HepG2 (cell line): ENCODE measurements around the gene SRSF7. TPM values are rescaled to one million over a fixed set of nuclear protein-coding genes. Genes with fewer than 3 reads are reported as not detected.

ENCODE experiments used
- AKAP8 ChIP-seq: sonication (generic); formaldehyde crosslinking; IDR thresholded peaks from 2 replicates; pipeline ENCODE4 v1.5.1; 2020; ENCODE audit warnings: mild to moderate bottlenecking, missing genetic modification reagents
- MBNL3 ChIP-seq: fragments of 250-450 bp; sonication (Bioruptor Pico); conservative IDR thresholded peaks from 2 replicates; pipeline ENCODE4 v1.8.0; 2022; ENCODE audit warnings: mild to moderate bottlenecking, inconsistent platforms
- NFYC ChIP-seq: IDR thresholded peaks from 2 replicates; pipeline ENCODE4 v1.6.1; 2016; ENCODE audit warnings: missing genetic modification reagents, missing compliant biosample characterization
- POGZ ChIP-seq: sonication (generic); formaldehyde crosslinking; IDR thresholded peaks from 2 replicates; pipeline ENCODE4 v1.4.0; 2020; ENCODE audit warnings: mild to moderate bottlenecking, missing genetic modification reagents
- SIX4 ChIP-seq: sonication (generic); formaldehyde crosslinking; IDR thresholded peaks from 2 replicates; pipeline ENCODE4 v1.4.0; 2020; ENCODE audit warnings: missing genetic modification reagents
- TBP ChIP-seq: sonication (generic); formaldehyde crosslinking; IDR thresholded peaks from 2 replicates; pipeline ENCODE4 v1.5.0; 2020; ENCODE audit warnings: missing genetic modification reagents
- TOE1 ChIP-seq: sonication (generic); formaldehyde crosslinking; IDR thresholded peaks from 2 replicates; pipeline ENCODE4 v1.4.0; 2020; ENCODE audit warnings: mild to moderate bottlenecking, missing genetic modification reagents
- TP53 ChIP-seq: sonication (generic); formaldehyde crosslinking; conservative IDR thresholded peaks from 2 replicates; pipeline ENCODE4 v1.4.0; 2020; ENCODE audit warnings: missing genetic modification reagents
- ZBTB20 ChIP-seq: sonication (generic); formaldehyde crosslinking; IDR thresholded peaks from 2 replicates; pipeline ENCODE4 v1.8.1; 2023; ENCODE audit warnings: missing genetic modification reagents, low read depth, mild to moderate bottlenecking, borderline replicate concordance
- ZBTB8A ChIP-seq: sonication (generic); formaldehyde crosslinking; IDR thresholded peaks from 2 replicates; pipeline ENCODE4 v1.4.0; 2020; ENCODE audit warnings: mild to moderate bottlenecking, low read depth, missing genetic modification reagents, borderline replicate concordance
- ZNF251 ChIP-seq: sonication (generic); formaldehyde crosslinking; IDR thresholded peaks from 2 replicates; pipeline ENCODE4 v1.9.0; 2021; ENCODE audit warnings: mild to moderate bottlenecking, missing genetic modification reagents
- ZNF282 ChIP-seq: fragments of 450-650 bp; IDR thresholded peaks from 2 replicates; pipeline ENCODE4 v1.6.1; 2018; ENCODE audit not compliant: partially characterized antibody
- ZNF331 ChIP-seq: sonication (generic); formaldehyde crosslinking; IDR thresholded peaks from 2 replicates; pipeline ENCODE4 v1.4.0; 2020; ENCODE audit warnings: missing genetic modification reagents
- ZNF605 ChIP-seq: sonication (generic); formaldehyde crosslinking; IDR thresholded peaks from 2 replicates; pipeline ENCODE4 v1.8.0; 2022; ENCODE audit warnings: mild to moderate bottlenecking, missing genetic modification reagents
- ZNF614 ChIP-seq: IDR thresholded peaks from 2 replicates; pipeline ENCODE4 v1.6.1; 2018; ENCODE audit warnings: missing biosample characterization, missing genetic modification reagents, inconsistent platforms, borderline replicate concordance
- ZSCAN9 ChIP-seq: IDR thresholded peaks from 2 replicates; pipeline ENCODE4 v1.6.1; 2016; ENCODE audit warnings: borderline replicate concordance
- polyA plus RNA-seq, 8 experiments: library from polyadenylated mRNA; depleted of rRNA in 3 of 8; stranded (reverse) in 7 of 8; unstranded in 1 of 8; fragments of >200 nt; fragmentation: Illumina TruSeq in 4 of 8; extraction: Trizol in 4 of 8; gene quantifications; 2 replicates each; pipeline versions ENCODE4 v1.2.1 to v1.2.3, GENCODE V29; 2011 to 2016; ENCODE audit warnings: low read depth in 4 of 8, missing spikeins in 1 of 8, mixed read lengths in 1 of 8; ENCODE audit not compliant: insufficient read depth in 1 of 8
- total RNA-seq, 5 experiments: library from RNA; depleted of rRNA; stranded (reverse); fragments of >200 nt; fragmentation: Illumina TruSeq; extraction: Trizol; gene quantifications; 2 replicates each; pipeline ENCODE4 v1.2.3, GENCODE V29; 2016; ENCODE audit warnings: low read depth in 1 of 5
- TF ChIP-seq, protein P1 (sequence below): sonication (generic); formaldehyde crosslinking; IDR thresholded peaks from 2 replicates; pipeline ENCODE4 v1.4.0; 2020; ENCODE audit warnings: missing genetic modification reagents
- TF ChIP-seq, protein P2 (sequence below): sonication (generic); formaldehyde crosslinking; IDR thresholded peaks from 2 replicates; pipeline ENCODE4 v1.8.1; 2022; ENCODE audit warnings: mild to moderate bottlenecking, missing genetic modification reagents
- TF ChIP-seq, protein P3 (sequence below): sonication (generic); formaldehyde crosslinking; IDR thresholded peaks from 2 replicates; pipeline ENCODE4 v1.5.0; 2020; ENCODE audit warnings: mild to moderate bottlenecking, missing genetic modification reagents, borderline replicate concordance
- TF ChIP-seq, protein P4 (sequence below): sonication (generic); formaldehyde crosslinking; IDR thresholded peaks from 2 replicates; pipeline ENCODE4 v1.4.0; 2020; ENCODE audit warnings: mild to moderate bottlenecking, low read depth, missing genetic modification reagents
- TF ChIP-seq, protein P5 (sequence below): sonication (generic); formaldehyde crosslinking; IDR thresholded peaks from 2 replicates; pipeline ENCODE4 v1.8.0; 2022; ENCODE audit warnings: missing genetic modification reagents, low read depth, mild to moderate bottlenecking, borderline replicate concordance

Gene SRSF7
- total and polyA plus RNA-seq, 2 of the 13 experiments (the other 11 are each of a cell fraction or from before 2014, with no cell fraction given), result 172 to 275 TPM

DNA sequence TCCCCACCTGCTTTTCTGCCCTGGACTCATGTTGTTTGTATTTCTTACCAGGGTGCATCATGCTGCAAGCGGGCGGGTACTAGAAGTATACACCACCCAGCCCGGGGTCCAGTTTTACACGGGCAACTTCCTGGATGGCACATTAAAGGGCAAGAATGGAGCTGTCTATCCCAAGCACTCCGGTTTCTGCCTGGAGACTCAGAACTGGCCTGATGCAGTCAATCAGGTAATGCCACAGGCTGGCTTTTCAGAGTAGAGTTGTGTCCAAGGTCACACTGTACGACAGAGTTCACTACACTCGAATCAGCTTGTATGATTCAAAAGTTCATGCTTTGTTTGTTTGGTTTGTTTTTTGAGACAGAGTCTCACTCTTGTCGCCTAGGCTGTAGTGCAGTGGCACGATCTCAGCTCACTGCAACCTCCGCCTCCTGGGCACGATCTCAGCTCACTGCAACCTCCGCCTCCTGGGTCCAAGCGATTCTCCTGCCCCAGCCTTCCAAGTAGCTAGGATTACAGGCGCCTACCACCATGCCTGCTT is 19.4 kb downstream of the SRSF7 start (continued):
- TF ChIP-seq, protein P1, sequence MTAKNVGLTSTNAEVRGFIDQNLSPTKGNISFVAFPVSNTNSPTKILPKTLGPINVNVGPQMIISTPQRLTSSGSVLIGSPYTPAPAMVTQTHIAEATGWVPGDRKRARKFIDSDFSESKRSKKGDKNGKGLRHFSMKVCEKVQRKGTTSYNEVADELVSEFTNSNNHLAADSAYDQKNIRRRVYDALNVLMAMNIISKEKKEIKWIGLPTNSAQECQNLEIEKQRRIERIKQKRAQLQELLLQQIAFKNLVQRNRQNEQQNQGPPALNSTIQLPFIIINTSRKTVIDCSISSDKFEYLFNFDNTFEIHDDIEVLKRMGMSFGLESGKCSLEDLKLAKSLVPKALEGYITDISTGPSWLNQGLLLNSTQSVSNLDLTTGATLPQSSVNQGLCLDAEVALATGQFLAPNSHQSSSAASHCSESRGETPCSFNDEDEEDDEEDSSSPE, result no peak
- TF ChIP-seq ZNF614 (peak; percentile 89; the same call in 1 of the 2 replicates), ZNF605 (CRISPR knock-in tag) (no peak), AKAP8 (CRISPR knock-in tag) (peak; percentile 28; the same call in 1 of the 2 replicates), ZNF282 (no peak), ZBTB20 (CRISPR knock-in tag) (peak; percentile 18; the same call in 1 of the 2 replicates), ZBTB8A (CRISPR knock-in tag) (no peak), SIX4 (CRISPR knock-in tag) (no peak), ZNF331 (CRISPR knock-in tag) (no peak), MBNL3 (no peak), ZSCAN9 (peak; percentile 48; the same call in 1 of the 2 replicates), TBP (CRISPR knock-in tag) (no peak), ZNF251 (CRISPR knock-in tag) (no peak), POGZ (CRISPR knock-in tag) (peak; percentile 82), TOE1 (0 out of 2 replicates have a peak, but pooled peaks have one; percentile 37), NFYC (peak; percentile 20; the same call in 1 of the 2 replicates), TP53 (CRISPR knock-in tag) (no peak)
- TF ChIP-seq, protein P2, sequence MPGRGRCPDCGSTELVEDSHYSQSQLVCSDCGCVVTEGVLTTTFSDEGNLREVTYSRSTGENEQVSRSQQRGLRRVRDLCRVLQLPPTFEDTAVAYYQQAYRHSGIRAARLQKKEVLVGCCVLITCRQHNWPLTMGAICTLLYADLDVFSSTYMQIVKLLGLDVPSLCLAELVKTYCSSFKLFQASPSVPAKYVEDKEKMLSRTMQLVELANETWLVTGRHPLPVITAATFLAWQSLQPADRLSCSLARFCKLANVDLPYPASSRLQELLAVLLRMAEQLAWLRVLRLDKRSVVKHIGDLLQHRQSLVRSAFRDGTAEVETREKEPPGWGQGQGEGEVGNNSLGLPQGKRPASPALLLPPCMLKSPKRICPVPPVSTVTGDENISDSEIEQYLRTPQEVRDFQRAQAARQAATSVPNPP (CRISPR knock-in tag), result no peak
- TF ChIP-seq, protein P3, sequence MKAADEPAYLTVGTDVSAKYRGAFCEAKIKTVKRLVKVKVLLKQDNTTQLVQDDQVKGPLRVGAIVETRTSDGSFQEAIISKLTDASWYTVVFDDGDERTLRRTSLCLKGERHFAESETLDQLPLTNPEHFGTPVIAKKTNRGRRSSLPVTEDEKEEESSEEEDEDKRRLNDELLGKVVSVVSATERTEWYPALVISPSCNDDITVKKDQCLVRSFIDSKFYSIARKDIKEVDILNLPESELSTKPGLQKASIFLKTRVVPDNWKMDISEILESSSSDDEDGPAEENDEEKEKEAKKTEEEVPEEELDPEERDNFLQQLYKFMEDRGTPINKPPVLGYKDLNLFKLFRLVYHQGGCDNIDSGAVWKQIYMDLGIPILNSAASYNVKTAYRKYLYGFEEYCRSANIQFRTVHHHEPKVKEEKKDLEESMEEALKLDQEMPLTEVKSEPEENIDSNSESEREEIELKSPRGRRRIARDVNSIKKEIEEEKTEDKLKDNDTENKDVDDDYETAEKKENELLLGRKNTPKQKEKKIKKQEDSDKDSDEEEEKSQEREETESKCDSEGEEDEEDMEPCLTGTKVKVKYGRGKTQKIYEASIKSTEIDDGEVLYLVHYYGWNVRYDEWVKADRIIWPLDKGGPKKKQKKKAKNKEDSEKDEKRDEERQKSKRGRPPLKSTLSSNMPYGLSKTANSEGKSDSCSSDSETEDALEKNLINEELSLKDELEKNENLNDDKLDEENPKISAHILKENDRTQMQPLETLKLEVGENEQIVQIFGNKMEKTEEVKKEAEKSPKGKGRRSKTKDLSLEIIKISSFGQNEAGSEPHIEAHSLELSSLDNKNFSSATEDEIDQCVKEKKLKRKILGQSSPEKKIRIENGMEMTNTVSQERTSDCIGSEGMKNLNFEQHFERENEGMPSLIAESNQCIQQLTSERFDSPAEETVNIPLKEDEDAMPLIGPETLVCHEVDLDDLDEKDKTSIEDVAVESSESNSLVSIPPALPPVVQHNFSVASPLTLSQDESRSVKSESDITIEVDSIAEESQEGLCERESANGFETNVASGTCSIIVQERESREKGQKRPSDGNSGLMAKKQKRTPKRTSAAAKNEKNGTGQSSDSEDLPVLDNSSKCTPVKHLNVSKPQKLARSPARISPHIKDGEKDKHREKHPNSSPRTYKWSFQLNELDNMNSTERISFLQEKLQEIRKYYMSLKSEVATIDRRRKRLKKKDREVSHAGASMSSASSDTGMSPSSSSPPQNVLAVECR (CRISPR knock-in tag), result peak; percentile 61; the same call in 1 of the 2 replicates
- TF ChIP-seq, protein P4, sequence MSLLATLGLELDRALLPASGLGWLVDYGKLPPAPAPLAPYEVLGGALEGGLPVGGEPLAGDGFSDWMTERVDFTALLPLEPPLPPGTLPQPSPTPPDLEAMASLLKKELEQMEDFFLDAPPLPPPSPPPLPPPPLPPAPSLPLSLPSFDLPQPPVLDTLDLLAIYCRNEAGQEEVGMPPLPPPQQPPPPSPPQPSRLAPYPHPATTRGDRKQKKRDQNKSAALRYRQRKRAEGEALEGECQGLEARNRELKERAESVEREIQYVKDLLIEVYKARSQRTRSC (CRISPR knock-in tag), result no peak
- TF ChIP-seq, protein P5, sequence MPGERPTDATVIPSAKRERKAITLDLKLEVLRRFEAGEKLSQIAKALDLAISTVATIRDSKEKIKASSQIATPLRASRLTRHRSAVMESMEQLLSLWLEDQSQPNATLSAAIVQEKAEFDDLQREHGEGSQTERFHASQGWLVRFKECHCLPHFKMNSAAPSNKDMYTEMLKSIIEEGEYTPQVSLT, result no peak
